GM12874 (cell line): ENCODE results near the gene MEIOB.

Source experiments
- TF ChIP-seq, protein P1 (sequence below): IDR thresholded peaks from 2 replicates; pipeline ENCODE4 v1.5.1; 2011; ENCODE audit warnings: low read depth, mild to moderate bottlenecking, control low read depth, low read length, moderate library complexity; ENCODE audit not compliant: insufficient read depth

The MEIOB gene

DNA sequence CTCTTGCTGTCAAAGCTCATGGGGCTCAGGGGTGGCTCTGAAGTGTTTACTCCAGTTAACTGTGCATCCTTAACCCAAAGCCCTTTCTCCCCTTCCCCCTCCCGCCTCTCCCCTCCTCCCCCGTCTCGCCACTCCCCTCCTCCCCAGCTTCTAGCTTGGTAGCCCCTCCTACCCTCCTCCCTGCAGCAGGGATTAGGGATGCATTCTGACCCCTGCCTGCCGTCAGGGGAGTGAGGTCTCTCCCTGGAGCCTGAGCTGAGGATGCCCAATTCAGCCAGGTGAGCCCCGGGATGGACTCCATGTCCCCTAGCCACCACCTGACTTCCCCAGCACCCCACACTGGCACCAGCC, 44.7 kb upstream of the MEIOB start:
- TF ChIP-seq, protein P1, sequence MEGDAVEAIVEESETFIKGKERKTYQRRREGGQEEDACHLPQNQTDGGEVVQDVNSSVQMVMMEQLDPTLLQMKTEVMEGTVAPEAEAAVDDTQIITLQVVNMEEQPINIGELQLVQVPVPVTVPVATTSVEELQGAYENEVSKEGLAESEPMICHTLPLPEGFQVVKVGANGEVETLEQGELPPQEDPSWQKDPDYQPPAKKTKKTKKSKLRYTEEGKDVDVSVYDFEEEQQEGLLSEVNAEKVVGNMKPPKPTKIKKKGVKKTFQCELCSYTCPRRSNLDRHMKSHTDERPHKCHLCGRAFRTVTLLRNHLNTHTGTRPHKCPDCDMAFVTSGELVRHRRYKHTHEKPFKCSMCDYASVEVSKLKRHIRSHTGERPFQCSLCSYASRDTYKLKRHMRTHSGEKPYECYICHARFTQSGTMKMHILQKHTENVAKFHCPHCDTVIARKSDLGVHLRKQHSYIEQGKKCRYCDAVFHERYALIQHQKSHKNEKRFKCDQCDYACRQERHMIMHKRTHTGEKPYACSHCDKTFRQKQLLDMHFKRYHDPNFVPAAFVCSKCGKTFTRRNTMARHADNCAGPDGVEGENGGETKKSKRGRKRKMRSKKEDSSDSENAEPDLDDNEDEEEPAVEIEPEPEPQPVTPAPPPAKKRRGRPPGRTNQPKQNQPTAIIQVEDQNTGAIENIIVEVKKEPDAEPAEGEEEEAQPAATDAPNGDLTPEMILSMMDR = no peak

DNA sequence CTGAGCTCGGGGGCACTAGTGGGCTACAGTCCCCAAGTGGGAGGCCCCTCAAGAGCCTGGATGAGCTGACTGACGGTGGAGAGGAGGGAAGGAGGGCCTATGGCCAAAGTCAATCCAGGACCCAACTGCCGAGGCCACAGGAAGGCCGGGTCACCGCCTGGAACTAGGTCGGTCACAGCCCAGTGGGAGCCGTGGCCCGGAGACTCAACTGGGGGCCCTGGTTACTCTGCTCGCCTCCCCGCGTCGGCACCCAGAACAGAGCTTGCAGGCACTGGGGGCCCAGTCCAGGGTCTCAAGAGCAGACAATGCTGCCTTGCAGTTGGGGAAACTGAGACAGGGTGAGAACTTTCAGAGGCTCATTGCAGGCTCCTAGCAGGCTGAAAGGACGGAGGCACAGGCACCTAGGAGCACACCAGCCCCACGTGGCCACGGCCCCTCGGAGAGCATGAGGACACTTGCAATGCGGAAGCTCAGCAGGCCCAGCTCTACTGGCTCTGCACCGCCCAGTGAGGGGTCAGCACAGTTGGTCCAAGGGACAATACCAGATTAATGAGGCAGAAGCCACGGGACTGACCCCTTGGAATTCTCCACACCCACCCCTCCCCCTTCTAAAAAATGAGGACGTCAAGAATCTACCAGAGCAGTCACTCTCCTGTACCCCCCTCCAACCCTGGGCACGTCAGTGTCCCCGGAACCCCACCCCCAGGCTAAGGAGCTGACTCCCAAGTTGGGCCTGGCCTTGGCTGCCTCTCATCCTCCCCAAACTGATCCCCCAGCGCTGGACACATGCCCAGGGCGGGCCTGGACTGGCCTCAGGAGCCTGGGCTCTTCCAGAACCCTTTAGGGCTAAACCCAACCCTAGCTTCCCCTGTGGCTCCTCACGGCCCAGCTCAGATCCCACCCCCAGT, 44.0 kb upstream of the MEIOB start:
- TF ChIP-seq, protein P1 = no peak

DNA sequence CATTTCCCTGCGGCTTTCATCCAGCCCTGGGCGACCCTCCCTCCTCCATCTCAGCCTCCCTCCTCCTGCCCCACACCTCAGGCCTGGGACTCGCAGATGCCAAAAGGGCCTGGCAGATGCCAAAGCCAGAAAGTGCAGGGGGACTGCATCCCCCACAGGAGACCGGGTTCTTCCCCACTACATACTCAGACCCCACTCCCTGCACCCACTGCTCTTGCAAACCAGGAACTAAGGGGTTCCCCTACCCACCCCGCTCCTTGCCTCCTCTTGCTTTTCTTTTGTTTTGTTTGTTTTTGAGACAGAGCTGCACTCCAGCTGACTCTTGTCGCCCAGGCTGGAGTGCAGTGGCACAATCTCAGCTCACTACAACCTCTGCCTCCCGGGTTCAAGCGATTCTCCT, 43.0 kb upstream of the MEIOB start:
- TF ChIP-seq, protein P1 = no peak

DNA sequence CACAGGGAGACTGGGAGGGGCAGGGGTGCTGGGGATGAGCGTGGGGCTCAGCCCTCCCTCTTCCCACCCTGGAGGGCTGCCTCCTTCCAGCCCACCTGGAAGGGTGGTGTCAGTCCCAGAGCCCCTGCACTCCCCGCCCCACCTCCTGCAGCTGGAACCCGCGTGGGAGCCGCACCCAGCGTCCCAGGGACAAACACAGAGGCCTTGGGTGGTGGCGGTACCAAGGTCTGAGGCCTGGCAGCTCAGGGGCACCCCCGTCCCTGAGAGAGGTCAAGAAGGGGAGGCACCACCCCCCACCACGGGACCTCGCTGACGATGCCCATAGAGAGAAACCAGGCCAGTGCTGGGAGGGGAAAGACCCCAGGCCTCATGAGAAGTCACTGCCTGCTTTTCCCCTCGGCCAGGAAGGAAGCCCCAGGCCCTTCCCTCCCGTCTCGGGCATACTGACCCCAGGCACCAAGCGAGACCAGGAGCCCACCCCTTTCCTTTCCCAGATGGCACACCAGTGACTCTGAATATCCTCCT, 42.2 kb upstream of the MEIOB start:
- TF ChIP-seq, protein P1 = no peak

DNA sequence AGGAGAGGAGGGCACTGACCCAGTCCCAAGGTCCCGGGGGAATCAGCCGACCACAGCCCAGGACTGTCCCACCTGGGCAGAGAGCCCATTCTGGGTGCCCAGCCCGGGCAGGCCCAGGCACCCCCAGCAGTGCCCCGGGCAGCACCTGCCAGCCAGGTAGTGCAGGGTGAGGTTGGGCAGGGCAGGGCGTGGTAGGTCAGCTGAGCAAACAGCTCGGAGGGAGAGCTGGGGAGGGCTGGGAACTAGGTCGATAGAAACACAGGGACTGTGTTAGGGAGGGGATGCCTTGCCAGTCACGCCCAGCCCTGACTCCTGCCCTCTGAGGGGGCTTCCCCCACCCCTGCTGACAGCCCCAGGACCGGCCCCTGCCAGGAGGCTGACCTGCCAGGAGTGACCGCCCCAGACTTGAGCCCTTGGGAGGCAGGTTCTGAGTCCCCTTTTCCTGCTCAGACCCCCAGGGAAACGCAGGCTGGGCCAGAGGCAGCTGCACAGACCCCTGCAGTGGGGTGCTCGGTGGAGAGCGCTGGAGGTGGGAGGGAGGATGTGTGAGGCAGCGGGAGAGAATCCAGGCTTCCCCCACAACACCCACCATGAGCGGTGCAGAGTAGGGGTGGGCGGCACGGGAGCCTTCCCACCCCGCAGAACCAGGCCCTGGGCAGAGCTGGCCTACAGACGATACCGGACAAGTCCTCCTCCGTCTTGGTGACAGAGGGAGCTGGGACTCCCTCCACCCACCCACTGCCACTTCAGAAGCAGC, 41.5 kb upstream of the MEIOB start:
- TF ChIP-seq, protein P1 = no peak

DNA sequence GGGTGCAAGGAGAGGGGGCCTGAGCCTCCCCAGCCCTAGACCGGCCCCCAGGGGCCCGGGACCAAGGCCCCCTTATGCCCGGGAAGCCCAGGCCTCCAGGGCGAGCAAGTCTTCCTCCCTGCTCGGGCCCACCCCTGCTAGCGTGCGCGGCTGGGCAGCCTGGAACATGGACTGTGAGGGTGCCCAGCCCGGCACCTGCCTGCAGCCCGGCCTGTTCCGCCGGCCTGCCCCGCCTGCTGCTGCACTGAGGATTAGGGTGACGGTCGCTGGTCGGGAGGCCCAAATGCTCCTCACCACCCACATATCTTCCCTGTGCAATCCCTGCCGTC, 40.2 kb upstream of the MEIOB start:
- TF ChIP-seq, protein P1 = no peak

DNA sequence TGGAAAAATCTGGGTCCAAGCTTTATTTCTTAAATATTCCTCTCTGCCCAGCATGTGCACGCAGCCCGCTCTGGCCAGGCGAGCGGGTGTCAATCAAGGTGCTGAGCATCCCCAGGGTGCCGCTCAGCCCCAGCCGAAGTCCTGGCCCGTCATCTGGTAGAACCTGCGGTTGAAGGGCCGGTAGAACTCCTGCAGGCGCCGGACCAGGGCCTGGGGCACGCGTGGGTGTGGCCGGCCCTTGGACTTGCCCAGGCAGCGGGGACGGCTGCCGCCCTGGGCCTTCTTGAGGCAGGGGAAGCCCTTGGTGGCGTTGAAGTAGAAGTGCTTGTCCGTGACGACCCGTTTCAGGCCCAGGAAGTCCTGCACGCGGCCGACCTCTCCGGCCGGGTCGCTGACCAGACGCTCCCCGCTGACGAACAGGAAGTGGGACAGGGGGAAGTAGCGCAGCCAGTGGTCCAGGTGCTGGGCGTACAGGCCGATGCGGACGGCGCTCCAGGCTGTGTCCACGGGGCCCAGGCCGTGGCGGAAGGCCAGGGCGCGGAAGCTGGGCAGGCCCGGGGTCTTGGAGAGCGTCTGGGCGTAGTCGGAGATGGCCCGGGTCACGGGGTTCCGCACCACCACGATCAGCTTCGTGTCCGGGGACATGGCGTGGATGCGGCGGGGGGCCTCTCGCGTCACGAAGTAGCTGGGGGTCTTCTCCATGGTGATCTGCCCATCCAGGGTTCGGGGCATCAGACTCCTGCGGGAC, 39.7 kb upstream of the MEIOB start:
- TF ChIP-seq, protein P1 = no peak
